GM21619 (cell line): ENCODE data around the gene MESD.

Experiments used
- ATAC-seq: cut with Tn5 transposase; IDR thresholded peaks from one replicate; pipeline ENCODE4 v1.9.1; 2021; ENCODE audit not compliant: unreplicated experiment

Gene MESD

GRCh38 chr15:81015621-81016488 lies 26.2 kb upstream of the MESD start:
- ATAC-seq = no peak

- ATAC-seq = no peak
Observed at GRCh38 chr15:81014446-81015093, 25.0 kb upstream of the MESD start.

- ATAC-seq = no peak
Observed at GRCh38 chr15:81013396-81013929, 23.8 kb upstream of the MESD start.

- ATAC-seq = no peak
Observed at GRCh38 chr15:81012588-81012987, 23.0 kb upstream of the MESD start.

- ATAC-seq = no peak
Observed at GRCh38 chr15:81011593-81011992, 22.0 kb upstream of the MESD start.

- no peak for ATAC-seq
Observed at GRCh38 chr15:81010086-81010485, 20.5 kb upstream of the MESD start.

GRCh38 chr15:81008312-81008711 lies 18.7 kb upstream of the MESD start:
- no peak for ATAC-seq

- no peak for ATAC-seq
Observed at GRCh38 chr15:81007428-81008064, 17.9 kb upstream of the MESD start.

GRCh38 chr15:81006124-81006523 lies 16.5 kb upstream of the MESD start:
- no peak for ATAC-seq

- no peak for ATAC-seq
Observed at GRCh38 chr15:81003097-81003350, 13.4 kb upstream of the MESD start.

GRCh38 chr15:81002331-81003096 lies 12.9 kb upstream of the MESD start:
- no peak for ATAC-seq

- no peak for ATAC-seq
Observed at GRCh38 chr15:81002009-81002330, 12.4 kb upstream of the MESD start.

- ATAC-seq = peak; percentile 39
Observed at GRCh38 chr15:81001152-81002008, 11.8 kb upstream of the MESD start.

- ATAC-seq = peak; percentile 55
Observed at GRCh38 chr15:81000624-81001151, 11.1 kb upstream of the MESD start, which contains the start of gene TLNRD1. TSS of gene TLNRD1 (plus strand) at chr15:81000923. CDS start at chr15:81002272, 1,349 bp downstream.

GRCh38 chr15:81000144-81000623 lies 10.6 kb upstream of the MESD start:
- no peak for ATAC-seq

- peak; percentile 19 for ATAC-seq
Observed at GRCh38 chr15:80999623-81000036, 10.0 kb upstream of the MESD start.

- no peak for ATAC-seq
Observed at GRCh38 chr15:80998251-80998650, 8.6 kb upstream of the MESD start.

GRCh38 chr15:80997692-80998091 lies 8.1 kb upstream of the MESD start:
- ATAC-seq = no peak

GRCh38 chr15:80996247-80996646 lies 6.6 kb upstream of the MESD start:
- ATAC-seq = no peak

GRCh38 chr15:80992441-80992840 lies 2.8 kb upstream of the MESD start:
- ATAC-seq = no peak
